Mesothelial cell of epicardium (in vitro differentiated cells): ENCODE measurements around the gene MNX1. TPM values are rescaled to one million over a fixed set of nuclear protein-coding genes. Genes with fewer than 3 reads are reported as not detected.
A peak's percentile ranks its signal among the peaks of the same experiment; 100 is the strongest.

ENCODE experiments used
- DNase-seq, 2 experiments: peaks; one replicate each; pipeline ENCODE4 v3.0.0; 2021; ENCODE audit warnings: low spot score in 2 of 2; ENCODE audit not compliant: unreplicated experiment in 2 of 2
- H3K27ac Mint-ChIP-seq: 2 replicates; pipeline ENCODE4 v1.8.0; 2021; ENCODE audit warnings: mixed read lengths
- H3K27me3 Mint-ChIP-seq: 2 replicates; pipeline ENCODE4 v1.8.0; 2021; ENCODE audit warnings: low read depth, mixed read lengths
- H3K36me3 Mint-ChIP-seq: 2 replicates; pipeline ENCODE4 v1.8.0; 2021; ENCODE audit warnings: mixed read lengths
- H3K4me1 Mint-ChIP-seq: 2 replicates; pipeline ENCODE4 v1.8.0; 2021; ENCODE audit warnings: mixed read lengths
- H3K4me3 Mint-ChIP-seq: 2 replicates; pipeline ENCODE4 v1.8.0; 2021; ENCODE audit warnings: mild to moderate bottlenecking, moderate library complexity, mixed read lengths
- H3K9me3 Mint-ChIP-seq: 2 replicates; pipeline ENCODE4 v1.8.0; 2021; ENCODE audit warnings: mixed read lengths
- total RNA-seq: library from RNA; stranded (reverse); gene quantifications from 3 replicates; pipeline ENCODE4 v1.2.1, GENCODE V29; 2021
- TF ChIP-seq, protein P1 (sequence below): fragments of 200-600 bp; sonication (generic); IDR thresholded peaks from one replicate; pipeline ENCODE4 v1.5.0; 2021; ENCODE audit warnings: antibody characterized with exemption; ENCODE audit not compliant: unreplicated experiment

The MNX1 gene
- total RNA-seq, 1 donor from 2014 or later = not detected

DNA sequence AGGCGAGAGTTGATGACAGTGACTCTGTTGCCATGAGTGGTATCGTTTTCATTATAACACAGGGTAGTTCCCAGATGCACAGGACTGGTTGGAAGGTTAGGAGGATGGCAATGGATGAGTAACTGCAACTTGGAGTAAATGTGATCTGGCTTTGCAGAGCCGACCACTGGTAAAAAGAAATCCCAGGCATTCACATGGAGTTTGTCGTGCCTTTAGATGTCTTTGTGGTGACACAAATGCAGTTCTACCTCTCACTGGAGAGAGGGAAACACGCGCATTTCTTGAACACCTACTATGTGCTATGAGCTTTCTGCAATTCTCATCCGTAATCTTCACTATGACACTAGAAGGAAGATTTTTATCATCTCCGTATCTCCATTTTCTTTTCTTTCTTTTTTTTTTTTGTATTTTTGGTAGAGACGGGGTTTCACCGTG, 1.7 kb upstream of the MNX1 start:
- Mint-ChIP-seq H3K27ac (no peak overlapping the region), H3K4me1 (peaks cover 4% of the 10 kb centered on the region)

DNA sequence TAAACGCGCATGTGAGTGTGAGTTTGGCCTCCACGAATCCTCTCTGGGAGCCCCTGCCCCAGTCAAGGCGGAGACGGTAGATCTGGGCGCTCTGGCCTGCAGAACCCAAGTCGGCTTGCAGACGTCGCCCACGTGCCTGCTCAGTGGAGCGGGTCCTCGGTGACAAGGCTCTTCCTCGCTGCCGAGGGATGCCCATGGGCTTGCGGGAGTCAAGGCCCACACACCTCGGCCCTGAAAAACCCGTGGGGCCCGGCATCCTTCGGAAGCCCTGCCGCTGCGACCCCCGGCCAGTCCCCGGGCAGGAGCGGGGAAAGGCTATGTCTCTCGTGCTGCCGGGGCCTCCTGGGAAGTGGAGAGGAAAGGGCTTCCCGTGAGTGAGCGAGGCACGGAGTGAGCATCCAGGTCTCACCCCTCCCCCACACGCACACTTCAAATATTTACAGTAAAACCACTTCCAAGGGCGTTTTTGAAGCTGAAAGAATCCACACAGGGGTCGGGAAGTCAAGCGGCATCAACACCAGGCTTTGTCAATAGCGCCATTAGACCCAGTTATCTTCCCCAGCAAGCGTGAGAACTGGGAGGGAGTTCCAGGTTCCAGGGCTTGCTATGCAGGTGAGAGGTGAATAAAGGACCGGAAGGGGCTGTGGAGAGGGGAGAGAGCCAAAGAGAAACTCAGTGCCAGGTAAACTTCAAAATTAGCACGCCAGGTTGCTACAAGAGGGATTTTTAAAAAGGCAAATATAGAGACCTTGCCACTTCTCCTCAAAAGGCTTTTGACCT, 1.1 kb upstream of the MNX1 start:
- TF ChIP-seq, protein P1, sequence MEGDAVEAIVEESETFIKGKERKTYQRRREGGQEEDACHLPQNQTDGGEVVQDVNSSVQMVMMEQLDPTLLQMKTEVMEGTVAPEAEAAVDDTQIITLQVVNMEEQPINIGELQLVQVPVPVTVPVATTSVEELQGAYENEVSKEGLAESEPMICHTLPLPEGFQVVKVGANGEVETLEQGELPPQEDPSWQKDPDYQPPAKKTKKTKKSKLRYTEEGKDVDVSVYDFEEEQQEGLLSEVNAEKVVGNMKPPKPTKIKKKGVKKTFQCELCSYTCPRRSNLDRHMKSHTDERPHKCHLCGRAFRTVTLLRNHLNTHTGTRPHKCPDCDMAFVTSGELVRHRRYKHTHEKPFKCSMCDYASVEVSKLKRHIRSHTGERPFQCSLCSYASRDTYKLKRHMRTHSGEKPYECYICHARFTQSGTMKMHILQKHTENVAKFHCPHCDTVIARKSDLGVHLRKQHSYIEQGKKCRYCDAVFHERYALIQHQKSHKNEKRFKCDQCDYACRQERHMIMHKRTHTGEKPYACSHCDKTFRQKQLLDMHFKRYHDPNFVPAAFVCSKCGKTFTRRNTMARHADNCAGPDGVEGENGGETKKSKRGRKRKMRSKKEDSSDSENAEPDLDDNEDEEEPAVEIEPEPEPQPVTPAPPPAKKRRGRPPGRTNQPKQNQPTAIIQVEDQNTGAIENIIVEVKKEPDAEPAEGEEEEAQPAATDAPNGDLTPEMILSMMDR = no peak
- H3K27me3 Mint-ChIP-seq = peaks cover 88% of the 10 kb centered on the region
- H3K4me1 Mint-ChIP-seq = peaks cover 4% of the 10 kb centered on the region
- DNase-seq = no peak
- no peak overlapping the region for H3K27ac Mint-ChIP-seq
- H3K4me3 Mint-ChIP-seq = peak overlapping the region; percentile 60
- H3K36me3 Mint-ChIP-seq = no peaks in the 10 kb centered on the region
- H3K9me3 Mint-ChIP-seq = no peaks in the 10 kb centered on the region

More for the DNA sequence above, 1.7 kb upstream of the MNX1 start:
- no peak overlapping the region for H3K4me3 Mint-ChIP-seq
- DNase-seq = no peak
- H3K36me3 Mint-ChIP-seq = no peaks in the 10 kb centered on the region
- H3K27me3 Mint-ChIP-seq = peaks cover 88% of the 10 kb centered on the region
- H3K9me3 Mint-ChIP-seq = no peaks in the 10 kb centered on the region
- TF ChIP-seq, protein P1 = no peak

- TF ChIP-seq, protein P1 = no peak
- Mint-ChIP-seq H3K27me3 (peaks cover 87% of the 10 kb centered on the region), H3K4me3 (peak overlapping the region; percentile 55), H3K27ac (no peak overlapping the region), H3K9me3 (no peaks in the 10 kb centered on the region), H3K4me1 (peaks cover 5% of the 10 kb centered on the region), H3K36me3 (no peaks in the 10 kb centered on the region)
- no peak for DNase-seq
Observed at GRCh38 chr7:157009778-157010587, 480 bp downstream of the MNX1 start.

- no peak for DNase-seq
- Mint-ChIP-seq H3K27me3 (peaks cover 87% of the 10 kb centered on the region), H3K9me3 (no peaks in the 10 kb centered on the region), H3K4me1 (peaks cover 10% of the 10 kb centered on the region), H3K36me3 (no peaks in the 10 kb centered on the region), H3K27ac (no peak overlapping the region), H3K4me3 (peak overlapping the region; percentile 55)
- TF ChIP-seq, protein P1 = no peak
Observed at GRCh38 chr7:157009170-157009777, 1.2 kb downstream of the MNX1 start.

- H3K4me1 Mint-ChIP-seq = peaks cover 17% of the 10 kb centered on the region
- H3K9me3 Mint-ChIP-seq = no peaks in the 10 kb centered on the region
- H3K4me3 Mint-ChIP-seq = peak overlapping the region; percentile 24
- TF ChIP-seq, protein P1 = no peak
- H3K27ac Mint-ChIP-seq = no peak overlapping the region
- DNase-seq = no peak
- no peaks in the 10 kb centered on the region for H3K36me3 Mint-ChIP-seq
- peaks cover 87% of the 10 kb centered on the region for H3K27me3 Mint-ChIP-seq
Observed at GRCh38 chr7:157008206-157009169, 2.0 kb downstream of the MNX1 start.
